HEK293 (cell line): ENCODE results near the gene TANC1.

Experiments
- CTCF ChIA-PET: fragments of 350-600 bp; formaldehyde crosslinking; extraction: SDS; loops from one replicate; lab custom pipeline; 2021; ENCODE audit warnings: antibody characterized with exemption; lab: Yijun Ruan, JAX
- POLR2A ChIA-PET: fragments of 300-600 bp; formaldehyde crosslinking; extraction: SDS; loops from one replicate; lab custom pipeline; 2020; ENCODE audit warnings: antibody characterized with exemption, inconsistent platforms; lab: Yijun Ruan, JAX
- H3K27ac ChIP-seq: fragments of 200-500 bp; sonication (Bioruptor generic); 2 replicates; pipeline ENCODE4 v1.5.1; 2014; ENCODE audit warnings: low read depth, low read length, control low read depth, inconsistent platforms; ENCODE audit errors: extremely low read depth
- H3K36me3 ChIP-seq, 2 experiments: fragments of 200-500 bp in 1 of 2; sonication (Bioruptor generic) in 1 of 2; 1 replicate in 1 of 2; 2 replicates in 1 of 2; pipeline ENCODE4 v1.5.1; 2014 to 2017; ENCODE audit warnings: inconsistent platforms in 2 of 2, low read length in 2 of 2; ENCODE audit not compliant: control insufficient read depth in 2 of 2, insufficient read depth in 1 of 2
- H3K4me1 ChIP-seq: fragments of 200-500 bp; sonication (Bioruptor generic); 2 replicates; pipeline ENCODE4 v1.5.1; 2014; ENCODE audit warnings: mild to moderate bottlenecking, low read length, inconsistent platforms; ENCODE audit not compliant: control insufficient read depth, insufficient read depth
- H3K4me3 ChIP-seq: 2 replicates; pipeline ENCODE4 v1.5.1; 2011; ENCODE audit warnings: low read depth, mild to moderate bottlenecking, control low read depth, low read length, moderate library complexity
- H3K9me3 ChIP-seq: fragments of 200-500 bp; sonication (Bioruptor generic); 2 replicates; pipeline ENCODE4 v1.5.1; 2014; ENCODE audit warnings: low read depth, low read length, inconsistent platforms; ENCODE audit not compliant: control insufficient read depth, insufficient read depth
- GLIS1 ChIP-seq: fragments of 450-650 bp; formaldehyde crosslinking; IDR thresholded peaks from 2 replicates; pipeline ENCODE4 v1.5.1; 2016; ENCODE audit warnings: missing biosample characterization, missing genetic modification characterization
- GLIS2 ChIP-seq: fragments of 450-650 bp; formaldehyde crosslinking; IDR thresholded peaks from 2 replicates; pipeline ENCODE4 v1.5.1; 2016; ENCODE audit warnings: missing biosample characterization, missing genetic modification characterization
- INSM2 ChIP-seq: fragments of 450-650 bp; formaldehyde crosslinking; IDR thresholded peaks from 2 replicates; pipeline ENCODE4 v1.5.1; 2016; ENCODE audit warnings: missing biosample characterization, missing genetic modification characterization
- KLF8 ChIP-seq: fragments of 450-650 bp; formaldehyde crosslinking; IDR thresholded peaks from 2 replicates; pipeline ENCODE4 v1.5.1; 2016; ENCODE audit warnings: missing biosample characterization, missing genetic modification characterization
- KLF9 ChIP-seq: fragments of 450-650 bp; formaldehyde crosslinking; IDR thresholded peaks from 2 replicates; pipeline ENCODE4 v1.5.1; 2016; ENCODE audit warnings: missing biosample characterization, missing genetic modification characterization, low read depth
- TCF7L2 ChIP-seq: IDR thresholded peaks from 2 replicates; pipeline ENCODE4 v1.6.1; 2011; ENCODE audit warnings: low read depth, mild to moderate bottlenecking, inconsistent platforms, low read length, moderate library complexity, borderline replicate concordance
- YY1 ChIP-seq: fragments of 450-650 bp; formaldehyde crosslinking; IDR thresholded peaks from 2 replicates; pipeline ENCODE4 v1.5.1; 2018; ENCODE audit warnings: missing biosample characterization, missing genetic modification characterization
- ZBTB17 ChIP-seq: fragments of 450-650 bp; formaldehyde crosslinking; IDR thresholded peaks from 2 replicates; pipeline ENCODE4 v1.5.1; 2016; ENCODE audit warnings: missing biosample characterization, missing genetic modification characterization
- ZBTB26 ChIP-seq: fragments of 450-650 bp; formaldehyde crosslinking; optimal IDR thresholded peaks from 2 replicates; pipeline ENCODE3; 2016; ENCODE audit warnings: missing biosample characterization, mild to moderate bottlenecking, missing genetic modification characterization
- ZNF223 ChIP-seq: fragments of 450-650 bp; formaldehyde crosslinking; IDR thresholded peaks from 2 replicates; pipeline ENCODE4 v1.5.1; 2016; ENCODE audit warnings: missing biosample characterization, missing genetic modification characterization
- ZNF26 ChIP-seq: fragments of 450-650 bp; formaldehyde crosslinking; IDR thresholded peaks from 2 replicates; pipeline ENCODE4 v1.5.1; 2016; ENCODE audit warnings: missing biosample characterization, missing genetic modification characterization
- ZNF302 ChIP-seq: fragments of 450-650 bp; formaldehyde crosslinking; IDR thresholded peaks from 2 replicates; pipeline ENCODE4 v1.5.1; 2016; ENCODE audit warnings: missing biosample characterization, missing genetic modification characterization, low read depth
- ZNF335 ChIP-seq: fragments of 450-650 bp; formaldehyde crosslinking; conservative IDR thresholded peaks from 2 replicates; pipeline ENCODE4 v1.5.1; 2016; ENCODE audit warnings: missing biosample characterization, missing genetic modification characterization
- ZNF366 ChIP-seq: fragments of 450-650 bp; formaldehyde crosslinking; conservative IDR thresholded peaks from 2 replicates; pipeline ENCODE4 v1.5.1; 2016; ENCODE audit warnings: missing biosample characterization, missing genetic modification characterization
- ZNF391 ChIP-seq: fragments of 450-650 bp; formaldehyde crosslinking; IDR thresholded peaks from 2 replicates; pipeline ENCODE4 v1.5.1; 2016; ENCODE audit warnings: low read depth, missing biosample characterization, missing genetic modification characterization, borderline replicate concordance
- ZNF416 ChIP-seq: fragments of 450-650 bp; formaldehyde crosslinking; IDR thresholded peaks from 2 replicates; pipeline ENCODE4 v1.5.1; 2016; ENCODE audit warnings: missing biosample characterization, missing genetic modification characterization
- ZNF513 ChIP-seq: fragments of 450-650 bp; IDR thresholded peaks from 2 replicates; pipeline ENCODE4 v1.5.1; 2018; ENCODE audit warnings: missing biosample characterization, missing genetic modification characterization
- ZNF549 ChIP-seq: fragments of 450-650 bp; IDR thresholded peaks from 2 replicates; pipeline ENCODE4 v1.5.1; 2018; ENCODE audit warnings: missing biosample characterization, missing genetic modification characterization, mild to moderate bottlenecking, inconsistent platforms, moderate library complexity
- ZNF629 ChIP-seq: fragments of 450-650 bp; formaldehyde crosslinking; IDR thresholded peaks from 2 replicates; pipeline ENCODE4 v1.5.1; 2017; ENCODE audit warnings: missing biosample characterization, missing genetic modification characterization
- ZNF658 ChIP-seq: fragments of 450-650 bp; formaldehyde crosslinking; IDR thresholded peaks from 2 replicates; pipeline ENCODE4; 2016; ENCODE audit warnings: missing biosample characterization, missing genetic modification characterization
- ZNF776 ChIP-seq: fragments of 450-650 bp; formaldehyde crosslinking; IDR thresholded peaks from 2 replicates; pipeline ENCODE4 v1.5.0; 2017; ENCODE audit warnings: missing biosample characterization, missing genetic modification characterization, borderline replicate concordance
- ZXDB ChIP-seq: fragments of 450-650 bp; formaldehyde crosslinking; IDR thresholded peaks from 2 replicates; pipeline ENCODE4 v1.5.1; 2016; ENCODE audit warnings: missing biosample characterization, missing genetic modification characterization
- TF ChIP-seq, protein P1 (sequence below): fragments of 450-650 bp; formaldehyde crosslinking; IDR thresholded peaks from 2 replicates; pipeline ENCODE4 v1.5.1; 2017; ENCODE audit warnings: missing biosample characterization, missing genetic modification characterization
- TF ChIP-seq, protein P2 (sequence below): fragments of 450-650 bp; formaldehyde crosslinking; IDR thresholded peaks from 2 replicates; pipeline ENCODE4 v1.5.1; 2016; ENCODE audit warnings: missing biosample characterization, missing genetic modification characterization
- TF ChIP-seq, protein P3 (sequence below): fragments of 450-650 bp; formaldehyde crosslinking; IDR thresholded peaks from 2 replicates; pipeline ENCODE4 v1.5.1; 2016; ENCODE audit warnings: missing biosample characterization, missing genetic modification characterization

The TANC1 gene

GRCh38 chr2:159124441-159124911, 156.0 kb downstream of the TANC1 start:
- H3K9me3 ChIP-seq: no peaks in the 10 kb centered on the region
- H3K27ac ChIP-seq: peak overlapping the region; percentile 79
- POLR2A ChIA-PET: interaction anchor here (0.7 to 1.4 kb wide), 2 partner anchors 83 to 156 kb away, joined by 3 to 6 read pairs; partner anchors contain the start of gene TANC1
- CTCF ChIA-PET: interaction anchor here (0.5 to 1.9 kb wide), 8 partner anchors 9 to 1114 kb away, joined by 3 to 6 read pairs (median 4); no protein-coding TSS in a partner anchor
- peaks cover 28% of the 10 kb centered on the region for H3K4me1 ChIP-seq
- H3K36me3 ChIP-seq: no peaks in the 10 kb centered on the region
- H3K4me3 ChIP-seq: no peak overlapping the region
- TF ChIP-seq, protein P1, sequence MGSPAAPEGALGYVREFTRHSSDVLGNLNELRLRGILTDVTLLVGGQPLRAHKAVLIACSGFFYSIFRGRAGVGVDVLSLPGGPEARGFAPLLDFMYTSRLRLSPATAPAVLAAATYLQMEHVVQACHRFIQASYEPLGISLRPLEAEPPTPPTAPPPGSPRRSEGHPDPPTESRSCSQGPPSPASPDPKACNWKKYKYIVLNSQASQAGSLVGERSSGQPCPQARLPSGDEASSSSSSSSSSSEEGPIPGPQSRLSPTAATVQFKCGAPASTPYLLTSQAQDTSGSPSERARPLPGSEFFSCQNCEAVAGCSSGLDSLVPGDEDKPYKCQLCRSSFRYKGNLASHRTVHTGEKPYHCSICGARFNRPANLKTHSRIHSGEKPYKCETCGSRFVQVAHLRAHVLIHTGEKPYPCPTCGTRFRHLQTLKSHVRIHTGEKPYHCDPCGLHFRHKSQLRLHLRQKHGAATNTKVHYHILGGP (tag by site-specific recombination): no peak
- TF ChIP-seq, protein P2, sequence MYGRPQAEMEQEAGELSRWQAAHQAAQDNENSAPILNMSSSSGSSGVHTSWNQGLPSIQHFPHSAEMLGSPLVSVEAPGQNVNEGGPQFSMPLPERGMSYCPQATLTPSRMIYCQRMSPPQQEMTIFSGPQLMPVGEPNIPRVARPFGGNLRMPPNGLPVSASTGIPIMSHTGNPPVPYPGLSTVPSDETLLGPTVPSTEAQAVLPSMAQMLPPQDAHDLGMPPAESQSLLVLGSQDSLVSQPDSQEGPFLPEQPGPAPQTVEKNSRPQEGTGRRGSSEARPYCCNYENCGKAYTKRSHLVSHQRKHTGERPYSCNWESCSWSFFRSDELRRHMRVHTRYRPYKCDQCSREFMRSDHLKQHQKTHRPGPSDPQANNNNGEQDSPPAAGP (tag by site-specific recombination): 0 out of 2 replicates have a peak, but pooled peaks have one; percentile 25
- TF ChIP-seq ZNF366 (tag by site-specific recombination) (peak; percentile 61), ZNF549 (tag by site-specific recombination) (no peak), ZNF391 (tag by site-specific recombination) (0 out of 2 replicates have a peak, but pooled peaks have one; percentile 26), ZNF629 (tag by site-specific recombination) (peak; percentile 48; the same call in 1 of the 2 replicates), ZNF223 (no peak; the same call in 1 of the 2 replicates), ZBTB26 (tag by site-specific recombination) (peak; percentile 14), ZNF416 (tag by site-specific recombination) (no peak), KLF9 (tag by site-specific recombination) (no peak), ZNF302 (tag by site-specific recombination) (no peak), INSM2 (tag by site-specific recombination) (peak; percentile 71), YY1 (tag by site-specific recombination) (no peak), GLIS2 (peak; percentile 40; the same call in 1 of the 2 replicates), KLF8 (0 out of 2 replicates have a peak, but pooled peaks have one; percentile 18), ZXDB (peak; percentile 56), ZNF513 (peak; percentile 48; the same call in 1 of the 2 replicates), ZNF26 (no peak), ZNF776 (tag by site-specific recombination) (no peak), ZNF658 (tag by site-specific recombination) (no peak), ZBTB17 (tag by site-specific recombination) (peak; percentile 63), ZNF335 (tag by site-specific recombination) (peak; percentile 56), TCF7L2 (peak; percentile 80), GLIS1 (peak; percentile 47; the same call in 1 of the 2 replicates)
- TF ChIP-seq, protein P3, sequence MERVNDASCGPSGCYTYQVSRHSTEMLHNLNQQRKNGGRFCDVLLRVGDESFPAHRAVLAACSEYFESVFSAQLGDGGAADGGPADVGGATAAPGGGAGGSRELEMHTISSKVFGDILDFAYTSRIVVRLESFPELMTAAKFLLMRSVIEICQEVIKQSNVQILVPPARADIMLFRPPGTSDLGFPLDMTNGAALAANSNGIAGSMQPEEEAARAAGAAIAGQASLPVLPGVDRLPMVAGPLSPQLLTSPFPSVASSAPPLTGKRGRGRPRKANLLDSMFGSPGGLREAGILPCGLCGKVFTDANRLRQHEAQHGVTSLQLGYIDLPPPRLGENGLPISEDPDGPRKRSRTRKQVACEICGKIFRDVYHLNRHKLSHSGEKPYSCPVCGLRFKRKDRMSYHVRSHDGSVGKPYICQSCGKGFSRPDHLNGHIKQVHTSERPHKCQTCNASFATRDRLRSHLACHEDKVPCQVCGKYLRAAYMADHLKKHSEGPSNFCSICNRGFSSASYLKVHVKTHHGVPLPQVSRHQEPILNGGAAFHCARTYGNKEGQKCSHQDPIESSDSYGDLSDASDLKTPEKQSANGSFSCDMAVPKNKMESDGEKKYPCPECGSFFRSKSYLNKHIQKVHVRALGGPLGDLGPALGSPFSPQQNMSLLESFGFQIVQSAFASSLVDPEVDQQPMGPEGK (tag by site-specific recombination): peak; percentile 69
